ENCODE data around the gene GUCY2F.

The GUCY2F gene

GRCh38 chrX:109327251-109327650, 154.6 kb downstream of the GUCY2F start:
- DNase-seq, result no peak

Data from CD4-positive, alpha-beta T cell treated with Interleukin-4 for 4 hours (primary cell).